BE2C (cell line): ENCODE results near the gene RTTN.

Source experiments
- DNase-seq: peaks from one replicate; pipeline ENCODE4 v3.0.0-alpha.2; 2020
- H3K27me3 ChIP-seq: fragments of 250-450 bp; sonication (Bioruptor Pico); 2 replicates; pipeline ENCODE4 v1.5.1; 2020; ENCODE audit warnings: mild to moderate bottlenecking
- H3K36me3 ChIP-seq: fragments of 250-450 bp; sonication (Bioruptor Pico); 2 replicates; pipeline ENCODE4 v1.5.1; 2020; ENCODE audit warnings: mild to moderate bottlenecking
- H3K4me1 ChIP-seq: fragments of 250-450 bp; sonication (Bioruptor Pico); 2 replicates; pipeline ENCODE4 v1.5.1; 2020
- H3K4me3 ChIP-seq: 2 replicates; pipeline ENCODE4 v1.5.1; 2011; ENCODE audit warnings: low read depth, low read length
- H3K9me3 ChIP-seq: fragments of 250-450 bp; sonication (Bioruptor Pico); 2 replicates; pipeline ENCODE4 v1.5.1; 2020
- TF ChIP-seq, protein P1 (sequence below): IDR thresholded peaks from 2 replicates; pipeline ENCODE4 v1.5.1; 2012; ENCODE audit warnings: mild to moderate bottlenecking, low read depth, low read length

The RTTN gene

DNA sequence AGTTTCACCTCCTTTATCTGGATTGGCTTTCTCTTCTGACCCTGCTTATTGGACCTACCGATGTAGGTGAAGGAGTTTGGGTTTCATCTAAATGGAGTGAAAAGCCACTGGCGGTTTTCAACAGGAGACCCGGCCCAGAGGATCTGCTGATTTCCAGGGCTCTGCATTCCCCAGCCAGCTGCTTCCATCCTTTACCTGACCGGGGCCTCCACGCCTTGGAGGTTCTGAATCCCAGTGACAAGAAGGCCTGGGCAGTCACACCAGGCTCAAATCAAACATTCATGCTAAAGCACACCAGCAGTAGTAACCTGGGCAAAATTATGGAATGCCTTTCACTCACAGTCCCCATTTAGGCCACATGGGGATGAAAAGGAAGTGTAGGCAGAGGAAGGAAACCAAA is 30.0 kb upstream of the RTTN start:
- TF ChIP-seq, protein P1, sequence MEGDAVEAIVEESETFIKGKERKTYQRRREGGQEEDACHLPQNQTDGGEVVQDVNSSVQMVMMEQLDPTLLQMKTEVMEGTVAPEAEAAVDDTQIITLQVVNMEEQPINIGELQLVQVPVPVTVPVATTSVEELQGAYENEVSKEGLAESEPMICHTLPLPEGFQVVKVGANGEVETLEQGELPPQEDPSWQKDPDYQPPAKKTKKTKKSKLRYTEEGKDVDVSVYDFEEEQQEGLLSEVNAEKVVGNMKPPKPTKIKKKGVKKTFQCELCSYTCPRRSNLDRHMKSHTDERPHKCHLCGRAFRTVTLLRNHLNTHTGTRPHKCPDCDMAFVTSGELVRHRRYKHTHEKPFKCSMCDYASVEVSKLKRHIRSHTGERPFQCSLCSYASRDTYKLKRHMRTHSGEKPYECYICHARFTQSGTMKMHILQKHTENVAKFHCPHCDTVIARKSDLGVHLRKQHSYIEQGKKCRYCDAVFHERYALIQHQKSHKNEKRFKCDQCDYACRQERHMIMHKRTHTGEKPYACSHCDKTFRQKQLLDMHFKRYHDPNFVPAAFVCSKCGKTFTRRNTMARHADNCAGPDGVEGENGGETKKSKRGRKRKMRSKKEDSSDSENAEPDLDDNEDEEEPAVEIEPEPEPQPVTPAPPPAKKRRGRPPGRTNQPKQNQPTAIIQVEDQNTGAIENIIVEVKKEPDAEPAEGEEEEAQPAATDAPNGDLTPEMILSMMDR, result no peak
- no peak overlapping the region for H3K4me3 ChIP-seq
- no peak for DNase-seq

DNA sequence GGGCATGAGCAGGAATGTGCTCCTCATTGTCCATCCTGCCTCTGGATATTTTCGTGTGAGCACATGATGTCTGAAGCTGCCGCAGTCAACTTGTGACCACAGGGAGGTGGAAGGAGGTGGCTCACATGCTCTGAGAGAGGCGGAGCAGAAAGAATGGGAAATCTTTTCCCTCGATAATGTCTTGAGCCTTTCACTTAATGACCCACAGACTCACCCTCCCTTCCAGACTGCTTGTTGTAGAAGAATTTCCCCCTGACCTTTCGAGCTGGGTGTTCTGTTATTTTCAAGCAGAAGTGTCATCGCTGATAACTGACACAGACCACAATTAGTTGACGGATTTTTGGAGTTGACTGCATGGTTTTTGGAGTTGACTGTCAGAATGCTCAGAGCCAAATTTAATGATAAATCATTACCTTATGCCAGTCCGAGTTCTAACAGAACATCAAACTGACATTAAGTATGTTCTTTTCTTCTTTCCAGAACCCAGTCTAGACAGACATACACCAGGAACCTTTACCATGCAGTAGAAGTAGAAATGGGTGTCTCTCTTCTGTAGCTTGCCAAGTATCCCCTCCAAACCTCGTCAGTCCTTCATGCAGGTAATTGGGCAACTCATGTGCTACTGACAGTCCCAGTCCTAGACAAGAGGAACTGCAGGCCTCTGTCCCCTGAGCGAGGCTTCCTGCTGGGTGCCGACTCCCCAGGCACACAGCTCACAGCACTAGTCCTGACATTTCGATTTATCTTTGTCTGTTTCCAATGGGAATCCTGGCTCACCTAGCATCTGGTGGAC is 29.4 kb upstream of the RTTN start:
- TF ChIP-seq, protein P1, result no peak
- DNase-seq, result no peak
- Histone ChIP-seq H3K27me3 (no peaks in the 10 kb centered on the region), H3K9me3 (no peaks in the 10 kb centered on the region), H3K4me1 (no peaks in the 10 kb centered on the region), H3K4me3 (no peak overlapping the region), H3K36me3 (no peaks in the 10 kb centered on the region)

More for the DNA sequence above, 30.0 kb upstream of the RTTN start:
- Histone ChIP-seq H3K27me3 (no peaks in the 10 kb centered on the region), H3K36me3 (no peaks in the 10 kb centered on the region), H3K9me3 (no peaks in the 10 kb centered on the region), H3K4me1 (no peaks in the 10 kb centered on the region)

GRCh38 chr18:70233974-70234373 is 28.5 kb upstream of the RTTN start:
- TF ChIP-seq, protein P1, result no peak

GRCh38 chr18:70232261-70232660 is 26.8 kb upstream of the RTTN start:
- H3K4me1 ChIP-seq, result no peaks in the 10 kb centered on the region

More at GRCh38 chr18:70233974-70234373, 28.5 kb upstream of the RTTN start:
- Histone ChIP-seq H3K27me3 (no peaks in the 10 kb centered on the region), H3K36me3 (no peaks in the 10 kb centered on the region), H3K4me3 (no peak overlapping the region), H3K9me3 (no peaks in the 10 kb centered on the region), H3K4me1 (no peaks in the 10 kb centered on the region)
- DNase-seq, result no peak

DNA sequence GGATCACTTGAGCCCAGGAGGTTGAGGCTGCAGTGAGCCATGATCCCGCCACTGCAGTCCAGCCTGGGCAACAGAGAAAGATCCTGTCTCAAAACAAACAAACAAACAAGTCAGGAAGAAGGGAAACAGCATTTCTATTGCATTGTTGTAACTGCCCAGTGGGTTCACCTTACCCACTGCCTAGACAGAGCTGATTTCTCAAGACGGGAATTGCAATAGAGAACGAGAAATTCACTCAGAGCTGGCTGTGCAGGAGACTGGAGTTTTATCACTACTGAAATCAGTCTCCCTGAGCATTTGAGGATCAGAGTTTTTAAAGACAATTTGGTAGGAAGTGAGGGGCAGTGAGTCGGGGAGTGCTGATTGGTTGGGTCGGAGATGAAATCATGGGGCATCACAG is 24.2 kb upstream of the RTTN start:
- DNase-seq, result no peak
- Histone ChIP-seq H3K36me3 (no peaks in the 10 kb centered on the region), H3K4me1 (no peaks in the 10 kb centered on the region), H3K27me3 (no peaks in the 10 kb centered on the region), H3K4me3 (no peak overlapping the region), H3K9me3 (no peaks in the 10 kb centered on the region)
- TF ChIP-seq, protein P1, result no peak

More at GRCh38 chr18:70232261-70232660, 26.8 kb upstream of the RTTN start:
- Histone ChIP-seq H3K36me3 (no peaks in the 10 kb centered on the region), H3K9me3 (no peaks in the 10 kb centered on the region), H3K27me3 (no peaks in the 10 kb centered on the region), H3K4me3 (no peak overlapping the region)
- no peak for DNase-seq
- TF ChIP-seq, protein P1, result no peak

- no peak for DNase-seq
- no peaks in the 10 kb centered on the region for H3K36me3 ChIP-seq
- H3K4me1 ChIP-seq, result no peaks in the 10 kb centered on the region
- no peaks in the 10 kb centered on the region for H3K9me3 ChIP-seq
- H3K4me3 ChIP-seq, result no peak overlapping the region
- no peaks in the 10 kb centered on the region for H3K27me3 ChIP-seq
- TF ChIP-seq, protein P1, result no peak
Measured at GRCh38 chr18:70228536-70228935, 23.0 kb upstream of the RTTN start.
